ENCODE data around the gene SSBP2. TPM values are rescaled to one million over a fixed set of nuclear protein-coding genes. Genes with fewer than 3 reads are reported as not detected.

SSBP2 gene
- total and polyA plus RNA-seq, 2 of the 8 experiments (the other 6 are each of a cell fraction or from before 2014, with no cell fraction given): 21.5 to 36.2 TPM

- no peak overlapping the region for H2AFZ ChIP-seq (ENCODE audit: low read length)
- no peak overlapping the region for H3K4me3 ChIP-seq (ENCODE audit: extremely low read depth in 1 of 4, insufficient read depth in 2 of 4, low read depth in 3 of 4, low read length in 4 of 4)
- H2BK5ac ChIP-seq (ENCODE audit: low read depth, low read length): no peak overlapping the region
- no peak overlapping the region for H3K18ac ChIP-seq (ENCODE audit: extremely low read depth, low read length)
- H3K36me3 ChIP-seq (ENCODE audit: control insufficient read depth in 2 of 4, insufficient read depth in 4 of 4, low read length in 3 of 4): peaks cover 0 to 9% (median 7%) of the 10 kb centered on the region in 4 experiments; a peak in 4 of 8 replicates
- H4K5ac ChIP-seq (ENCODE audit: insufficient read length, low read depth, low read length): no peak overlapping the region
- H3K79me1 ChIP-seq (ENCODE audit: low read depth, low read length): no peaks in the 10 kb centered on the region
- ChIA-PET POLR2A (ENCODE audit: partially characterized antibody) (no interaction called here), CTCF (ENCODE audit: partially characterized antibody) (interaction anchor here (1.2 kb wide), 1 partner anchor 626 kb away, joined by 3 read pairs; no protein-coding TSS in a partner anchor)
- H2BK20ac ChIP-seq (ENCODE audit: low read length): no peak overlapping the region
- no peaks in the 10 kb centered on the region for H4K20me1 ChIP-seq (replicated peaks in 1 of 2; ENCODE audit: control insufficient read depth in 1 of 2, insufficient read depth in 2 of 2, low read length in 2 of 2)
- no peak overlapping the region for H3K9ac ChIP-seq (replicated peaks in 1 of 4; ENCODE audit: extremely low read depth in 1 of 4, low read depth in 3 of 4, low read length in 3 of 4)
- no peak overlapping the region for H4K8ac ChIP-seq (ENCODE audit: extremely low read depth, insufficient read depth, low read length)
- H3K9me3 ChIP-seq (ENCODE audit: insufficient read depth in 2 of 2, low read depth in 1 of 2, low read length in 1 of 2): no peaks in the 10 kb centered on the region
- H3K27me3 ChIP-seq (replicated peaks in 1 of 4; ENCODE audit: control insufficient read depth in 3 of 4, extremely low read depth in 1 of 4, insufficient read depth in 3 of 4, low read length in 3 of 4): no peaks in the 10 kb centered on the region
- H3K4me1 ChIP-seq (replicated peaks in 1 of 4; ENCODE audit: control insufficient read depth in 3 of 4, insufficient read depth in 4 of 4, low read length in 3 of 4): no peaks in the 10 kb centered on the region
- TF ChIP-seq EP300 (IDR thresholded peaks at IDR 0.05; ENCODE audit: borderline replicate concordance in 1 of 2, low read depth in 2 of 2, low read length in 2 of 2) (no peak), SP4 (IDR thresholded peaks at IDR 0.05; ENCODE audit: low read length) (no peak), CHD1 (IDR thresholded peaks at IDR 0.05; ENCODE audit: low read depth, low read length) (no peak), BCL11A (IDR thresholded peaks at IDR 0.05; ENCODE audit: low read depth in 2 of 2, low read length in 2 of 2) (no peak), NRF1 (IDR thresholded peaks at IDR 0.05; ENCODE audit: low read depth, low read length) (no peak), RBBP5 (IDR thresholded peaks at IDR 0.05; ENCODE audit: borderline replicate concordance, low read depth, low read length) (no peak)
- H3K14ac ChIP-seq (ENCODE audit: insufficient read length): no peak overlapping the region
- no peak overlapping the region for H2AK5ac ChIP-seq (ENCODE audit: low read depth, low read length)
- no peak overlapping the region for H3K27ac ChIP-seq (ENCODE audit: low read depth, low read length)
- H3K23me2 ChIP-seq (ENCODE audit: low read depth, low read length): no peaks in the 10 kb centered on the region
- no peaks in the 10 kb centered on the region for H3K79me2 ChIP-seq (ENCODE audit: control insufficient read depth in 1 of 2, insufficient read depth in 2 of 2, low read length in 2 of 2)
- no peak overlapping the region for H2BK120ac ChIP-seq (replicated peaks; ENCODE audit: low read depth, low read length)
- H4K91ac ChIP-seq (replicated peaks; ENCODE audit: insufficient read length, low read length): no peak overlapping the region
- DNase-seq (ENCODE audit: low read depth in 1 of 2, low spot score in 2 of 2) (no peak), FAIRE-seq (no peak)
- no peak overlapping the region for H3K4ac ChIP-seq (replicated peaks; ENCODE audit: insufficient read length, low read depth, low read length)
- H2BK15ac ChIP-seq (ENCODE audit: low read length): no peak overlapping the region
- no peak overlapping the region for H3K56ac ChIP-seq (replicated peaks; ENCODE audit: insufficient read length, low read depth, low read length)
- no peak overlapping the region for H3K4me2 ChIP-seq (ENCODE audit: insufficient read depth in 1 of 2, low read depth in 2 of 2, low read length in 2 of 2)
- H3K23ac ChIP-seq (ENCODE audit: insufficient read length): no peak overlapping the region
- no peak overlapping the region for H2BK12ac ChIP-seq (ENCODE audit: low read depth, low read length)
Observed at GRCh38 chr5:81469676-81470075, 281.2 kb downstream of the SSBP2 start.
